Naive thymus-derived CD8-positive, alpha-beta T cell (primary cell): ENCODE data around the gene ATP10B. TPM values are rescaled to one million over a fixed set of nuclear protein-coding genes. Genes with fewer than 3 reads are reported as not detected.
"Not testable (repeated sequence)": the region's sequence is repeated elsewhere in the genome, so short reads cannot be mapped to it uniquely, and the experiment has no call there.

ENCODE experiments used
- ATAC-seq, 2 donors: fragments of 150-1000 bp; cut with Tn5 transposase in 1 of 2; sonication (Bioruptor Pico), chemical (Tn5 transposase) in 1 of 2; 1 replicate in 1 of 2; 2 replicates in 1 of 2; pipeline ENCODE4 v1.10.0; 2021; ENCODE audit warnings: mild to moderate bottlenecking in 2 of 2, moderate library complexity in 2 of 2
- POLR2A ChIA-PET: fragments of 350-600 bp; sonication (Branson Sonifier 250); formaldehyde crosslinking; loops from one replicate; lab custom pipeline; 2021; ENCODE audit warnings: antibody characterized with exemption; lab: Charles Lee
- DNase-seq, 10 donors: peaks; one replicate each; pipeline versions ENCODE4 v3.0.0 to v3.0.0-alpha.2; 2020 to 2022
- H3K27ac Mint-ChIP-seq, 10 donors: one replicate each; pipeline ENCODE4 v1.8.0; 2020 to 2022; ENCODE audit warnings: mild to moderate bottlenecking in 10 of 10, mixed read lengths in 10 of 10, moderate library complexity in 4 of 10, inconsistent platforms in 1 of 10
- H3K27me3 Mint-ChIP-seq, 5 donors: one replicate each; pipeline ENCODE4 v1.8.0; 2021 to 2022; ENCODE audit warnings: mixed read lengths in 5 of 5
- H3K36me3 Mint-ChIP-seq, 3 donors: one replicate each; pipeline ENCODE4 v1.8.0; 2020 to 2022; ENCODE audit warnings: mixed read lengths in 3 of 3, mild to moderate bottlenecking in 2 of 3, inconsistent platforms in 1 of 3
- H3K4me1 Mint-ChIP-seq, 4 donors: one replicate each; pipeline ENCODE4 v1.8.0; 2021 to 2022; ENCODE audit warnings: mixed read lengths in 4 of 4
- H3K4me3 Mint-ChIP-seq, 10 donors: one replicate each; pipeline ENCODE4 v1.8.0; 2020 to 2022; ENCODE audit warnings: mild to moderate bottlenecking in 10 of 10, mixed read lengths in 10 of 10, moderate library complexity in 6 of 10, inconsistent platforms in 1 of 10
- H3K9me3 Mint-ChIP-seq, 9 donors: one replicate each; pipeline ENCODE4 v1.8.0; 2020 to 2022; ENCODE audit warnings: mixed read lengths in 9 of 9, mild to moderate bottlenecking in 3 of 9, inconsistent platforms in 1 of 9, moderate library complexity in 1 of 9
- polyA plus RNA-seq, 3 donors: library from polyadenylated mRNA; unstranded; fragments of 300-500 nt; fragmentation: Illumina TruSeq; gene quantifications; one replicate each; pipeline ENCODE4 v1.2.3, GENCODE V29; 2021
- total RNA-seq, 8 experiments: library from RNA in 2 of 8; stranded (reverse) in 2 of 8; gene quantifications; one replicate each; pipeline ENCODE4 v1.2.3 and lab custom pipeline; 2021 to 2026

Gene ATP10B
- total and polyA plus RNA-seq, 5 experiments from 2014 or later: not detected

GRCh38 chr5:160844177-160844576 lies 7.8 kb downstream of the ATP10B start:
- H3K36me3 Mint-ChIP-seq: no peaks in the 10 kb centered on the region
- POLR2A ChIA-PET: no interaction called here
- no peak for ATAC-seq
- no peak for DNase-seq
- peaks cover 0 to 9% (median 0%) of the 10 kb centered on the region in 4 donors for H3K4me1 Mint-ChIP-seq
- no peak overlapping the region for H3K4me3 Mint-ChIP-seq
- no peak overlapping the region for H3K27ac Mint-ChIP-seq
- H3K27me3 Mint-ChIP-seq: peaks cover 0 to 3% (median 2%) of the 10 kb centered on the region in 5 donors
- H3K9me3 Mint-ChIP-seq: no peaks in the 10 kb centered on the region

GRCh38 chr5:160843240-160843639 lies 8.8 kb downstream of the ATP10B start:
- Mint-ChIP-seq H3K27ac (no peak overlapping the region), H3K4me3 (peak overlapping the region in 1 of 10 donors; percentile 22), H3K4me1 (peaks cover 0 to 9% (median 0%) of the 10 kb centered on the region in 4 donors), H3K27me3 (peaks cover 0 to 6% (median 3%) of the 10 kb centered on the region in 5 donors), H3K9me3 (no peaks in the 10 kb centered on the region), H3K36me3 (no peaks in the 10 kb centered on the region)
- DNase-seq (no peak), ATAC-seq (no peak)
- POLR2A ChIA-PET: no interaction called here

GRCh38 chr5:160837749-160838593 lies 14.0 kb downstream of the ATP10B start:
- POLR2A ChIA-PET: no interaction called here
- no peak for DNase-seq
- Mint-ChIP-seq H3K27me3 (peaks cover 0 to 6% (median 5%) of the 10 kb centered on the region in 5 donors), H3K4me3 (no peak overlapping the region), H3K36me3 (peaks cover 0 to 8% (median 0%) of the 10 kb centered on the region in 3 donors), H3K4me1 (peaks cover 0 to 6% (median 0%) of the 10 kb centered on the region in 4 donors), H3K27ac (no peak overlapping the region), H3K9me3 (peaks cover 1 to 15% (median 5%) of the 10 kb centered on the region in 9 donors)
- ATAC-seq: no peak

GRCh38 chr5:160837211-160837610 lies 14.8 kb downstream of the ATP10B start:
- Mint-ChIP-seq H3K36me3 (peaks cover 0 to 14% (median 0%) of the 10 kb centered on the region in 3 donors), H3K4me3 (no peak overlapping the region), H3K4me1 (peaks cover 0 to 3% (median 0%) of the 10 kb centered on the region in 4 donors), H3K9me3 (peaks cover 4 to 21% (median 7%) of the 10 kb centered on the region in 9 donors), H3K27me3 (peaks cover 0 to 6% (median 5%) of the 10 kb centered on the region in 5 donors), H3K27ac (no peak overlapping the region)
- POLR2A ChIA-PET: no interaction called here
- ATAC-seq (no peak), DNase-seq (no peak)

- no peak for ATAC-seq
- POLR2A ChIA-PET: no interaction called here
- H3K27ac Mint-ChIP-seq: no peak overlapping the region
- peaks cover 0 to 14% (median 0%) of the 10 kb centered on the region in 3 donors for H3K36me3 Mint-ChIP-seq
- no peak overlapping the region for H3K4me3 Mint-ChIP-seq
- H3K9me3 Mint-ChIP-seq: peaks cover 5 to 24% (median 7%) of the 10 kb centered on the region in 9 donors
- H3K4me1 Mint-ChIP-seq: peaks cover 0 to 3% (median 0%) of the 10 kb centered on the region in 4 donors
- H3K27me3 Mint-ChIP-seq: peaks cover 0 to 6% (median 5%) of the 10 kb centered on the region in 5 donors
- no peak for DNase-seq
Observed at GRCh38 chr5:160835818-160836528, 16.0 kb downstream of the ATP10B start.

- Mint-ChIP-seq H3K9me3 (peaks cover 5 to 27% (median 7%) of the 10 kb centered on the region in 9 donors), H3K27me3 (peaks cover 0 to 8% (median 6%) of the 10 kb centered on the region in 5 donors), H3K36me3 (peaks cover 0 to 14% (median 0%) of the 10 kb centered on the region in 3 donors), H3K4me1 (peaks cover 0 to 3% (median 0%) of the 10 kb centered on the region in 4 donors), H3K27ac (no peak overlapping the region), H3K4me3 (no peak overlapping the region)
- no peak for ATAC-seq
- POLR2A ChIA-PET: no interaction called here
- no peak for DNase-seq
Observed at GRCh38 chr5:160835376-160835775, 16.6 kb downstream of the ATP10B start.

- DNase-seq (no peak), ATAC-seq (no peak)
- Mint-ChIP-seq H3K4me1 (peaks cover 0 to 3% (median 0%) of the 10 kb centered on the region in 4 donors), H3K27ac (no peak overlapping the region), H3K27me3 (peaks cover 0 to 6% (median 0%) of the 10 kb centered on the region in 5 donors), H3K36me3 (peaks cover 0 to 14% (median 0%) of the 10 kb centered on the region in 3 donors), H3K4me3 (no peak overlapping the region), H3K9me3 (peaks cover 6 to 35% (median 9%) of the 10 kb centered on the region in 9 donors)
- POLR2A ChIA-PET: no interaction called here
Observed at GRCh38 chr5:160833806-160834205, 18.2 kb downstream of the ATP10B start.

GRCh38 chr5:160831801-160832200 lies 20.2 kb downstream of the ATP10B start:
- Mint-ChIP-seq H3K27ac (no peak overlapping the region), H3K4me1 (peaks cover 0 to 3% (median 0%) of the 10 kb centered on the region in 4 donors), H3K9me3 (peaks cover 11 to 39% (median 18%) of the 10 kb centered on the region in 9 donors), H3K36me3 (peaks cover 0 to 19% (median 0%) of the 10 kb centered on the region in 3 donors), H3K4me3 (no peak overlapping the region), H3K27me3 (peaks cover 0 to 3% (median 0%) of the 10 kb centered on the region in 5 donors)
- no peak for ATAC-seq
- DNase-seq: no peak
- POLR2A ChIA-PET: no interaction called here

- no peak for DNase-seq
- peaks cover 20 to 58% (median 37%) of the 10 kb centered on the region in 9 donors for H3K9me3 Mint-ChIP-seq
- H3K4me1 Mint-ChIP-seq: no peaks in the 10 kb centered on the region
- H3K27me3 Mint-ChIP-seq: no peaks in the 10 kb centered on the region
- peaks cover 0 to 20% (median 0%) of the 10 kb centered on the region in 3 donors for H3K36me3 Mint-ChIP-seq
- no peak for ATAC-seq
- no peak overlapping the region for H3K4me3 Mint-ChIP-seq
- POLR2A ChIA-PET: no interaction called here
- no peak overlapping the region for H3K27ac Mint-ChIP-seq
Observed at GRCh38 chr5:160824301-160825001, 27.6 kb downstream of the ATP10B start.

GRCh38 chr5:160812996-160813395 lies 39.0 kb downstream of the ATP10B start:
- H3K27ac Mint-ChIP-seq, H3K4me3 Mint-ChIP-seq, H3K4me1 Mint-ChIP-seq, H3K36me3 Mint-ChIP-seq, ATAC-seq, POLR2A ChIA-PET, DNase-seq: not testable (repeated sequence)
- peaks cover 0 to 19% (median 2%) of the 10 kb centered on the region in 5 donors for H3K27me3 Mint-ChIP-seq
- peaks cover 0 to 26% (median 8%) of the 10 kb centered on the region in 9 donors for H3K9me3 Mint-ChIP-seq

GRCh38 chr5:160805376-160805775 lies 46.6 kb downstream of the ATP10B start:
- no peak overlapping the region for H3K4me3 Mint-ChIP-seq
- H3K4me1 Mint-ChIP-seq: no peaks in the 10 kb centered on the region
- peaks cover 0 to 6% (median 0%) of the 10 kb centered on the region in 5 donors for H3K27me3 Mint-ChIP-seq
- DNase-seq (no peak), ATAC-seq (no peak)
- H3K9me3 Mint-ChIP-seq: peaks cover 0 to 2% (median 0%) of the 10 kb centered on the region in 9 donors
- H3K36me3 Mint-ChIP-seq: no peaks in the 10 kb centered on the region
- H3K27ac Mint-ChIP-seq: no peak overlapping the region
- POLR2A ChIA-PET: no interaction called here

- ATAC-seq (no peak), DNase-seq (no peak)
- Mint-ChIP-seq H3K27ac (no peak overlapping the region), H3K9me3 (peaks cover 0 to 2% (median 0%) of the 10 kb centered on the region in 9 donors), H3K36me3 (no peaks in the 10 kb centered on the region), H3K27me3 (peaks cover 0 to 12% (median 0%) of the 10 kb centered on the region in 5 donors), H3K4me3 (no peak overlapping the region), H3K4me1 (peaks cover 0 to 6% (median 0%) of the 10 kb centered on the region in 4 donors)
- POLR2A ChIA-PET: no interaction called here
Observed at GRCh38 chr5:160802592-160802991, 49.4 kb downstream of the ATP10B start.
